Measurements from ENCODE around the gene TNFSF12. TPM values are rescaled to one million over a fixed set of nuclear protein-coding genes. Genes with fewer than 3 reads are reported as not detected.
A peak's percentile ranks its signal among the peaks of the same experiment; 100 is the strongest.

Gene TNFSF12
- total and polyA plus RNA-seq, 9 of the 15 experiments (the other 6 are each of a cell fraction or from before 2014, with no cell fraction given), result 0.03 to 0.95 (median 0.19) TPM; not detected in 3

- TF ChIP-seq ZBTB40 (IDR thresholded peaks at IDR 0.05), result no peak
- no peak for TF ChIP-seq ZBTB40 (CRISPR knock-in tag; IDR thresholded peaks at IDR 0.05)
- peak; percentile 68 for TF ChIP-seq HCFC1 (IDR thresholded peaks at IDR 0.05; ENCODE audit: low read depth, low read length)
- no peak for TF ChIP-seq FUS (optimal IDR thresholded peaks at IDR 0.05; ENCODE audit: low read depth, low read length)
- TF ChIP-seq ZBTB26 (CRISPR knock-in tag; IDR thresholded peaks at IDR 0.05), result no peak
- peak; percentile 96 for TF ChIP-seq ELF1 (tag; IDR thresholded peaks at IDR 0.05)
- TF ChIP-seq TFAP4 (CRISPR knock-in tag; IDR thresholded peaks at IDR 0.05; ENCODE audit: borderline replicate concordance), result peak; percentile 76
- peak; percentile 35 for TF ChIP-seq PHF20 (IDR thresholded peaks at IDR 0.05; ENCODE audit: partially characterized antibody)
- TF ChIP-seq HIVEP1 (CRISPR knock-in tag; IDR thresholded peaks at IDR 0.05), result no peak
- no peak for TF ChIP-seq TEAD4 (IDR thresholded peaks at IDR 0.05; ENCODE audit: low read length)
- TF ChIP-seq TEAD4 (CRISPR knock-in tag; IDR thresholded peaks at IDR 0.05; ENCODE audit: borderline replicate concordance), result no peak
- peak; percentile 81 to 93 for TF ChIP-seq E2F6 (IDR thresholded peaks at IDR 0.05; ENCODE audit: borderline replicate concordance in 1 of 2, extremely low read depth in 1 of 2, insufficient read depth in 1 of 2, insufficient read length in 1 of 2, low read depth in 1 of 2, low read length in 1 of 2, poor library complexity in 1 of 2, severe bottlenecking in 1 of 2)
- TF ChIP-seq GTF2B (IDR thresholded peaks at IDR 0.05; ENCODE audit: extremely low read depth, insufficient read length), result no peak
- peak; percentile 99 for TF ChIP-seq BHLHE40 (IDR thresholded peaks at IDR 0.05; ENCODE audit: low read length)
- TF ChIP-seq MAX (CRISPR knock-in tag; IDR thresholded peaks at IDR 0.05), result peak; percentile 97
Measured at GRCh38 chr17:7572338-7572587, 23.4 kb downstream of the TNFSF12 start (continued).
